Motor neuron (in vitro differentiated cells): ENCODE data around the gene NAT16. TPM values are rescaled to one million over a fixed set of nuclear protein-coding genes. Genes with fewer than 3 reads are reported as not detected.

Source experiments
- ATAC-seq, 8 experiments: fragments of 200-7000 bp; cut with Tn5 transposase; replicated peaks in 6 of 8; 2 replicates each; pipeline ENCODE4 v1.8.0; 2021; ENCODE audit warnings: mild to moderate bottlenecking in 8 of 8, moderate library complexity in 8 of 8
- H3K27ac ChIP-seq, 2 donors: fragments of 250-450 bp; sonication (Bioruptor Pico); 2 replicates each; pipeline ENCODE4 v1.9.0; 2021; ENCODE audit warnings: antibody characterized with exemption in 2 of 2, mild to moderate bottlenecking in 2 of 2, moderate library complexity in 1 of 2
- H3K4me1 ChIP-seq, 2 donors: fragments of 250-450 bp; sonication (Bioruptor Pico); replicated peaks in 1 of 2; 2 replicates each; pipeline ENCODE4 v1.6.1; 2021; ENCODE audit warnings: antibody characterized with exemption in 2 of 2, mild to moderate bottlenecking in 2 of 2, moderate library complexity in 1 of 2
- H3K4me3 ChIP-seq, 5 donors: fragments of 250-450 bp; sonication (Bioruptor Pico); 2 replicates each; pipeline ENCODE4 v1.9.0; 2021; ENCODE audit warnings: antibody characterized with exemption in 5 of 5, mild to moderate bottlenecking in 5 of 5, moderate library complexity in 4 of 5
- WGBS, 10 experiments: fragments of 450-650 bp; shearing (Covaris generic); methylation state at CpG; one replicate each; pipeline ENCODE4 v1.0.0; 2022; 5-methylcytosine and 5-hydroxymethylcytosine counted together
- in situ Hi-C, 9 experiments: fragments of 400-800 bp; cut with MboI; loops; one replicate each; pipeline ENCODE4 v1.15.0; 2021; ENCODE audit warnings: low sequenced_read_pairs in 9 of 9, low pct_unique_long_range_greater_than_20kb in 2 of 9; ENCODE audit not compliant: unreplicated experiment in 9 of 9
- total RNA-seq, 8 experiments: library from RNA; unstranded; fragments of 300-600 nt; gene quantifications; 2 replicates each; pipeline versions ENCODE4 v1.2.3 to v1.2.4, GENCODE V29; 2022

Gene NAT16
- 1 to 10 TPM in 5 of 8 experiments, under 1 TPM in 2, not detected in 1; 0.59 to 4.4 (median 1.6) TPM for total RNA-seq

- H3K4me3 ChIP-seq: peak within 1 kb of the TSS; percentile 38 to 51 (median 42)
- peaks cover 3 to 10% of the 10 kb centered on the region in 2 donors for H3K4me1 ChIP-seq
- peak in 5 of 8 experiments; percentile 2 to 16 (median 13) for ATAC-seq
- 0 to 46% (median 13%) methylated on average over 1 to 17 of the region's 56 CpGs; no CpG with 5 or more reads in 4 of the 10 experiments for WGBS, 10 experiments
- in situ Hi-C loops: loop anchor here in 1 of 9 experiments (25.0 kb wide), 1 partner anchor 293 kb away; the partner anchor contains the start of genes ACHE, SRRT and UFSP1
- H3K27ac ChIP-seq: peak within 1 kb of the TSS; percentile 25 to 61
Measured at GRCh38 chr7:101180130-101180755, at the start of gene NAT16. NAT16 (minus strand) TSS chr7:101180293; CDS start chr7:101174807, 5,486 bp downstream.

GRCh38 chr7:101226721-101227120 lies 46.6 kb upstream of the NAT16 start:
- WGBS, 10 experiments: 19 to 100% (median 67%) methylated on average over 1 to 7 of the region's 9 CpGs; no CpG with 5 or more reads in 3 of the 10 experiments
- Histone ChIP-seq H3K27ac (no peak overlapping the region), H3K4me1 (no peaks in the 10 kb centered on the region), H3K4me3 (no peak overlapping the region)
- in situ Hi-C loops: no loop called here
- no peak for ATAC-seq

- no peaks in the 10 kb centered on the region for H3K4me1 ChIP-seq
- no peak overlapping the region for H3K4me3 ChIP-seq
- no peak overlapping the region for H3K27ac ChIP-seq
- in situ Hi-C loops: no loop called here
- 100% methylated on average over 1 to 4 of the region's 6 CpGs; no CpG with 5 or more reads in 8 of the 10 experiments for WGBS, 10 experiments
- ATAC-seq: no peak
Measured at GRCh38 chr7:101225650-101226049, 45.6 kb upstream of the NAT16 start.

- H3K4me1 ChIP-seq: peaks cover 6 to 7% of the 10 kb centered on the region in 2 donors
- H3K4me3 ChIP-seq: no peak overlapping the region
- ATAC-seq: no peak
- no peak overlapping the region for H3K27ac ChIP-seq
- in situ Hi-C loops: no loop called here
- no CpG with 5 or more reads among the region's 15 CpGs for WGBS, 10 experiments
Measured at GRCh38 chr7:101223528-101223927, 43.4 kb upstream of the NAT16 start.

DNA sequence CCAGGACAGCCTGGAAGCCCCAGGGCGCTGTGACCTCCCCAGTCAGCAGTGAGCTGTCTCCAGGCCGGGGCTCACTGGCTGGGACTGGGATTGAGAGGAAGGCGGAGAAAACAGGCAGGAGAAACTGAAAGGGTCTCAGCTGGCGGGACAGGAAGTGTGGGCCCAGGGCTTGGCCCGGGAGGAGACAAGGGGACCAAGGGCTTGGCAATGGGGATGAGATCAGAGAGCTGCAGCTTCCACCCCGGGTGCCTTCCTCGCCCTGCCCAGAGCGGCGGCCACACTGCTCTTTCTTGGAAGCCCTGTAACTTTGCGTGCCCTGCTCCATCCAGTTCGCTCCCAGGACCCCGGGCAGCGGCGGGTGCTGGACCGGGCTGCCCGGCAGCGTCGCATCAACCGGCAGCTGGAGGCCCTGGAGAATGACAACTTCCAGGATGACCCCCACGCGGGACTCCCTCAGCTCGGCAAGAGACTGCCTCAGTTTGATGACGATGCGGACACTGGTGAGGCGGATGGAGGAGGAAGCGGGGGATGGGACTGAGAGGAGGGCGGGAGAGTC lies 42.3 kb upstream of the NAT16 start:
- no peak overlapping the region for H3K4me3 ChIP-seq
- no peak overlapping the region for H3K27ac ChIP-seq
- in situ Hi-C loops: no loop called here
- H3K4me1 ChIP-seq: peaks cover 6 to 7% of the 10 kb centered on the region in 2 donors
- WGBS, 10 experiments: 62 to 97% (median 90%) methylated on average over 4 to 7 of the region's 27 CpGs; no CpG with 5 or more reads in 7 of the 10 experiments
- no peak for ATAC-seq

DNA sequence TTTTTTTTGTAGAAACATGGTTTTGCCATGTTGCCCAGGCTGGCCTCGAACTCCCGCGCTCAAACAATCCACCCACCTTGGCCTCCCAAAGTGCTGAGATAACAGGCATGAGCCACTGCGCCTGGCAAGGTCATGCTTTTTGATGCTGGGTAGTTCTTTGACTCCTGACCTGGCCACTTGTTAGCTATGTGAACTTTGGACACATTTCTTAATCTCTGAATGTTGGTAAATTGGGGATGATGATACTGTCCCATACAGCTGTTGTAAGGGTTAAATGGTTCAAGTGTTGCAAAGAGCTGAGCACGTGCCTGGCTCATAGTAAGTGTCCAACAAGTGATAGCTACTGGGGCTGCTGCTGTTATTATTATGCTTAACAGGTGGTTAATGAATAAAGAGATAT lies 40.2 kb upstream of the NAT16 start:
- WGBS, 10 experiments: 71 to 96% (median 90%) methylated on average over 2 to 5 of the region's 5 CpGs; no CpG with 5 or more reads in 5 of the 10 experiments
- H3K27ac ChIP-seq: no peak overlapping the region
- ATAC-seq: no peak
- no peak overlapping the region for H3K4me3 ChIP-seq
- H3K4me1 ChIP-seq: peaks cover 12 to 15% of the 10 kb centered on the region in 2 donors
- in situ Hi-C loops: no loop called here

DNA sequence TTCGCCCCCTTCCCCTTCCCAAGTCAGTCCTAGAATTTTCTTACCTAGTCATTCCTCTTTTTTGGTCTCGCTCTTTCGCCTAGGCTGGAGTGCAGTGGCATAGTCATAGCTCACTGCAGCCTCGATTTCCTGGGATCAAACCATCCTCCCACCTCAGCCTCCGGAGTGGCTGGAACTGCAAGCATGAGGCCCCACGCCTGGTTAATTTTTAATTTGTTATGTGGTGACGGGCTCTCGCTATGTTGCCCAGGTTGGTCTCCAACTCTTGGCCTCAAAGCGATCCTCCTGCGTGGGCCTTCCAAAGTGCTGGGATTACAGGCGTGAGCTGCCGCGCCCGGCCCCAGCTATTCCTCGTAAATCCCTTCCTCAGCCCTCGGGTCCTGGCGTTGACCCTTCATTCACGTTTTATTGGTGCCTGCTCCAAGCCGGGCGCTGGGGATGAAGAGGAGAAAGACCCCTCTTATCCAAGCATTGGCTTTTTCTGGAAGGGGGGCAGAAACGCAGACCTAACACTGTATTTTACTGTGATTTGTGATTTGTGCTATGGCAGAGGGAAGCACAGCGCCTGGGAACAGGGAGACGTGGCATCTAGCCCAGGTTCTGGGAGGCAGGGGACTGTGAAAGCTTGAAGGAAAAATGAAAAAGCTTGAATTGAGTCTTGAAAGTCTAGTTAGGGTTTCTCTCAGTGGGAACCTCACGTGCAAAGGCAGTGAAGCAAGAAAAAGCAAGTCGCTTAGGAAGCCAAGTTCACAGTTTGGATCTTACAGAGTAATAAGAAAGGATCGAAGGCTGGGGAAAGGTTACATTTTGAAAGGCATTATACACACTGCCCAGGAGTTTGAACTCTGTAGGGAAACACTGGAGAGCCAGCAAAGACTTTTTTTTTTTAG lies 38.4 kb upstream of the NAT16 start:
- Histone ChIP-seq H3K4me3 (peak overlapping the region; percentile 53 to 81 (median 58)), H3K27ac (peak overlapping the region in 1 of 2 donors; percentile 38), H3K4me1 (peaks cover 12 to 15% of the 10 kb centered on the region in 2 donors)
- WGBS, 10 experiments: 0 to 40% (median 7%) methylated on average over 1 to 21 of the region's 26 CpGs
- in situ Hi-C loops: no loop called here
- peak in 3 of 8 experiments; percentile 1 to 8 (median 4) for ATAC-seq

- Histone ChIP-seq H3K4me1 (peaks cover 12 to 15% of the 10 kb centered on the region in 2 donors), H3K27ac (peak within 1 kb of the TSS; percentile 79 to 85), H3K4me3 (peak within 1 kb of the TSS; percentile 53 to 81 (median 58))
- in situ Hi-C loops: no loop called here
- ATAC-seq: peak; percentile 77 to 96 (median 94)
- 0 to 3% (median 0%) methylated on average over 2 to 14 of the region's 57 CpGs; no CpG with 5 or more reads in 3 of the 10 experiments for WGBS, 10 experiments
Measured at GRCh38 chr7:101217388-101218235, 37.5 kb upstream of the NAT16 start, which contains the start of the genes PLOD3 and ZNHIT1. PLOD3 (minus strand) TSS chr7:101217581; CDS start chr7:101217274, 307 bp downstream. ZNHIT1 (plus strand) TSS chr7:101218165; CDS start chr7:101218196, 31 bp downstream.

DNA sequence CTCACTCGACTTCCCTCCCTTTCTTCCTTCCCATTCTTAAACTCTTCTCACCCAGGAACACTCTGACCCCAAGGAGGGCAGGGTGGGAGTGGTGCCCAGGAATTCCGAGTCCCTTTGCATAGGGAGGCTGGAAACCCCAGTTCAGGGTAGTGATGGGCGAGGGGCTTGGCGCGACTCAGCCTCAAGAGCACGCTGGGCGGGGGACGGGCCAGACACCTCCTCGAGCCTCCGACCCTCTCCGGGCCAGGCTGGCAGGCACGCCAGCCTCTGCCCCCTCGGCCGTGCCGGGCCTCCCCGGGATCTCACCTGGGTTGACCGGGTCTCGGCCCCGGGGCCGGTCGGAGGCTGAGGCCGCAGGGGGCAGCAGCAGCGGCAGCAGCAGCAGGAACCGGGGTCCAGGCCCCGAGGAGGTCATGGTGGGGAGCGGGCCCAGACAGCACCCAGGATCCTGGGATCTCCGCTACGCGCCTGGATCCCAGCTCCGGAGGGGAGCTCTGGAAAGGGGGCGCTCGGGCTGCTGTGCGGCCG lies 36.8 kb upstream of the NAT16 start:
- Histone ChIP-seq H3K4me1 (peaks cover 12 to 15% of the 10 kb centered on the region in 2 donors), H3K27ac (peak overlapping the region; percentile 79 to 85), H3K4me3 (peak overlapping the region; percentile 53 to 81 (median 58))
- peak in 4 of 8 experiments; percentile 8 to 27 (median 21) for ATAC-seq
- in situ Hi-C loops: no loop called here
- WGBS, 10 experiments: 0 to 2% methylated on average over 6 to 9 of the region's 34 CpGs; no CpG with 5 or more reads in 8 of the 10 experiments

DNA sequence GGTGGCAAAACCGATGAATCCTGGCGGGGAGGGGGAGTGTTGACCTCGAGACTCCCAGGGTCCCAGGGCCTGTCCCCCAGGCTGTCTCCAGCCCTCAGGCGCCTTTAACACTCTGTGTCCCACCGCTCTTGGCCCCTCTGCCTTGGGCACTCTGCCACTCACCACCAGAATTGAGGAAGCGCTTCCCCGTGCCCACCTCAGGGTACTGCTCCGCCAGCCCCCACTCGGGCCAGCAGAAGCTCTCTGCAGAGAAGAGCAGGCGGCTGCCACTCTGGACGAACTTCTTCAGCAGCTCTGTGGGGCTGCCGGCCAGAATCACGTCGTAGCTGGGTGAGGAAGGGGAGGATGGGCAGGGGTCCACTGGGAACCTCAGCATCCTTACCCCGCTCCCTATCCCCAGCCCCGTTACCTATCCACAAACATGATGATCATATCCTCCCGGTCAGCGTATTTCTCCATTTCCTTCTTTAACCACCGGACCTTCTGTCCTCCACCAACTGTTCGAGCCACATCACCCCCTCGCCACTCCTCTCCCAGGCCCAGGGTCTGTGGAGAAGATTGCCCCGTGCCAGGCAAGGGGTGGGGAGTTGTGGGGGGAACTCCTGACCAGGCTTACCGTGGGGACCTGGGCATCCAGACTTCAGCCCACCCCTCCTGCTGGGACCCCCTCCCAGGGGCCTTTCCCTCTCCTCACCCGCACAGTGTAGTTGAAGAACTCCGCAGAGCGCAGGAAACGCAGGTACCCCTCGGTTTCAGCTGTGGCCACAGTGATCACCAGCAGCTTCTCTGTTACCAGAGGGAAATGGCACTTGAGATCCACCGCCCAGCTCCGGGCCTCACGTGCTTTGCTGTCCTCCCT lies 36.1 kb upstream of the NAT16 start:
- WGBS, 10 experiments: 20 to 100% (median 60%) methylated on average over 1 to 9 of the region's 31 CpGs; no CpG with 5 or more reads in 2 of the 10 experiments
- in situ Hi-C loops: no loop called here
- Histone ChIP-seq H3K4me1 (peaks cover 12 to 15% of the 10 kb centered on the region in 2 donors), H3K4me3 (peak overlapping the region; percentile 53 to 81 (median 58)), H3K27ac (peak overlapping the region in 1 of 2 donors; percentile 85)
- ATAC-seq: peak in 3 of 8 experiments; percentile 1 to 5 (median 3)

DNA sequence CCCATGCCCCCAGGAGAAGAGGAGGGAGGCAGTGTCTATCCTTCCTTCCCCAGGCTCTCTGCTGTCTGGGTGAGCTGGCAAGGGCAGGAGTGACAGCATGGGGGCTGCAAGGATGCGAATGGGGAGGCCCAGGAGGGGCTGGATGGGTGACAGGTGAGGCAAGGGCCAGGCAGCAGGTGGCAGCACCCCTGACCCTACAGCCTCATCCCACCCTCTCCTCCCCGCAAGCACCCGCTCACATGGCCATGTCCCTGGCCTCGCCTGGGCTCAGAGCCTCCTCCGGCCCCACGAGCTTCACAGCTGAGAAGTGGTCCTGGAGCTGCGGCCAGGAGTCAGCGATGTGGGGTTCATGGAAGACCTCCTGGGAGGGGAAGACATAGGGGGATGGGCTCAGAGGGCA lies 31.9 kb upstream of the NAT16 start:
- no CpG with 5 or more reads among the region's 8 CpGs for WGBS, 10 experiments
- no peak overlapping the region for H3K27ac ChIP-seq
- ATAC-seq: no peak
- peaks cover 5 to 9% of the 10 kb centered on the region in 2 donors for H3K4me1 ChIP-seq
- H3K4me3 ChIP-seq: no peak overlapping the region
- in situ Hi-C loops: no loop called here
